Sigmoid colon (tissue), 7 donors: Measurements from ENCODE around the gene TRMT1. TPM values are rescaled to one million over a fixed set of nuclear protein-coding genes. Genes with fewer than 3 reads are reported as not detected.
A peak's percentile ranks its signal among the peaks of the same experiment; 100 is the strongest.

Experiments used
- DNase-seq: peaks from one replicate; pipeline ENCODE4 v3.0.0-alpha.2; 2019
- H3K27ac ChIP-seq, 4 donors: fragments of 200-600 bp; sonication (generic); one replicate each; pipeline ENCODE4 v1.5.1; 2016 to 2019; ENCODE audit warnings: mild to moderate bottlenecking in 1 of 4
- H3K27me3 ChIP-seq, 3 donors: fragments of 200-600 bp; sonication (generic); one replicate each; pipeline ENCODE4 v1.5.1; 2019; ENCODE audit warnings: mild to moderate bottlenecking in 1 of 3
- H3K36me3 ChIP-seq, 4 donors: fragments of 200-600 bp; sonication (generic); one replicate each; pipeline ENCODE4 v1.5.1; 2016 to 2019
- H3K4me1 ChIP-seq, 4 donors: fragments of 200-600 bp; sonication (generic); one replicate each; pipeline ENCODE4 v1.5.1; 2017 to 2019
- H3K4me3 ChIP-seq, 4 donors: fragments of 200-600 bp; sonication (generic); one replicate each; pipeline ENCODE4 v1.5.1; 2017 to 2019; ENCODE audit warnings: mild to moderate bottlenecking in 2 of 4, moderate library complexity in 1 of 4
- H3K9me3 ChIP-seq, 4 donors: fragments of 200-600 bp in 3 of 4; sonication (generic) in 3 of 4; one replicate each; pipeline versions ENCODE4 v1.5.1 to v1.6.1; 2013 to 2019
- CTCF ChIP-seq, 4 experiments: fragments of 450-650 bp in 3 of 4; fragments of 200-600 bp in 1 of 4; IDR thresholded peaks; one replicate each; pipeline ENCODE4 v1.5.1; 2016 to 2019; ENCODE audit warnings: antibody characterized with exemption in 4 of 4, mild to moderate bottlenecking in 3 of 4, moderate library complexity in 2 of 4
- EP300 ChIP-seq, 4 donors: sonication (generic); formaldehyde crosslinking; IDR thresholded peaks; one replicate each; pipeline ENCODE4 v1.6.1; 2017; ENCODE audit warnings: antibody characterized with exemption in 4 of 4
- POLR2A ChIP-seq, 2 donors: fragments of 450-650 bp; IDR thresholded peaks; one replicate each; pipeline ENCODE4 v1.6.1; 2016; ENCODE audit warnings: antibody characterized with exemption in 2 of 2, mild to moderate bottlenecking in 2 of 2, moderate library complexity in 2 of 2
- POLR2AphosphoS5 ChIP-seq, 4 donors: sonication (generic); formaldehyde crosslinking; IDR thresholded peaks; one replicate each; pipeline ENCODE4 v1.6.1; 2017; ENCODE audit warnings: antibody characterized with exemption in 4 of 4
- WGBS, 2 donors: extraction: QIAGEN DNeasy Blood & Tissue Kit; methylation state at CpG; one replicate each; pipeline ENCODE4 v1.1.7; 2013; 5-methylcytosine and 5-hydroxymethylcytosine counted together
- intact Hi-C: fragments of 100-400 bp; cut with DNase I; formaldehyde crosslinking; loops from one replicate; pipeline ENCODE4 v1.15.1; 2023
- polyA plus RNA-seq, 3 donors: library from polyadenylated mRNA; stranded (reverse); fragments of 200-250 nt; gene quantifications; one replicate each; pipeline ENCODE4 v1.2.3, GENCODE V29; 2013
- total RNA-seq, 4 donors: library from RNA; depleted of rRNA; stranded (reverse); fragments of >200 nt; gene quantifications; one replicate each; pipeline ENCODE4 v1.1.0, GENCODE V29; 2016
- donor health status: healthy with polysubstance abuse.
- donor health status: Bipolar disorder and iron deficiency.
- donor health status: healthy.

The TRMT1 gene
- total and polyA plus RNA-seq, 7 donors, result 6.7 to 48.6 (median 19.3) TPM

GRCh38 chr19:13138171-13138915 lies 21.8 kb upstream of the TRMT1 start:
- H3K36me3 ChIP-seq, result peaks cover 0 to 61% (median 28%) of the 10 kb centered on the region in 4 donors
- no peak overlapping the region for H3K27ac ChIP-seq
- TF ChIP-seq CTCF (IDR thresholded peaks at IDR 0.05) (no peak), POLR2A (IDR thresholded peaks at IDR 0.05) (no peak), EP300 (IDR thresholded peaks at IDR 0.05) (no peak), POLR2AphosphoS5 (IDR thresholded peaks at IDR 0.05) (no peak)
- H3K9me3 ChIP-seq, result no peaks in the 10 kb centered on the region
- WGBS, 2 donors, result 89 to 90% methylated on average over 40 of the region's 40 CpGs
- intact Hi-C loops, result no loop called here
- H3K4me3 ChIP-seq, result no peak overlapping the region
- no peaks in the 10 kb centered on the region for H3K27me3 ChIP-seq
- DNase-seq, result no peak
- H3K4me1 ChIP-seq, result peaks cover 0 to 23% (median 8%) of the 10 kb centered on the region in 4 donors

- intact Hi-C loops, result no loop called here
Measured at GRCh38 chr19:13137290-13137794, 20.8 kb upstream of the TRMT1 start.

GRCh38 chr19:13135068-13136062 lies 18.8 kb upstream of the TRMT1 start:
- Histone ChIP-seq H3K4me1 (peaks cover 0 to 27% (median 9%) of the 10 kb centered on the region in 4 donors), H3K9me3 (no peaks in the 10 kb centered on the region), H3K27me3 (no peaks in the 10 kb centered on the region), H3K4me3 (no peak overlapping the region), H3K27ac (peak overlapping the region in 3 of 4 donors; percentile 4 to 60 (median 36)), H3K36me3 (peaks cover 0 to 52% (median 28%) of the 10 kb centered on the region in 4 donors)
- intact Hi-C loops, result no loop called here
- no peak for TF ChIP-seq CTCF (IDR thresholded peaks at IDR 0.05)
- no peak for TF ChIP-seq POLR2A (IDR thresholded peaks at IDR 0.05)
- no peak for TF ChIP-seq POLR2AphosphoS5 (IDR thresholded peaks at IDR 0.05)
- no peak for TF ChIP-seq EP300 (IDR thresholded peaks at IDR 0.05)
- no peak for DNase-seq
- 96% methylated on average over 60 of the region's 60 CpGs for WGBS, 2 donors

More at GRCh38 chr19:13137290-13137794, 20.8 kb upstream of the TRMT1 start:
- H3K27me3 ChIP-seq, result no peaks in the 10 kb centered on the region
- TF ChIP-seq POLR2A (IDR thresholded peaks at IDR 0.05) (no peak), EP300 (IDR thresholded peaks at IDR 0.05) (no peak), POLR2AphosphoS5 (IDR thresholded peaks at IDR 0.05) (no peak), CTCF (IDR thresholded peaks at IDR 0.05) (no peak)
- H3K27ac ChIP-seq, result no peak overlapping the region
- WGBS, 2 donors, result 92 to 95% methylated on average over 28 of the region's 28 CpGs
- no peaks in the 10 kb centered on the region for H3K9me3 ChIP-seq
- no peak for DNase-seq
- H3K4me3 ChIP-seq, result no peak overlapping the region
- H3K36me3 ChIP-seq, result peaks cover 0 to 53% (median 28%) of the 10 kb centered on the region in 4 donors
- H3K4me1 ChIP-seq, result peaks cover 0 to 27% (median 9%) of the 10 kb centered on the region in 4 donors

- H3K4me1 ChIP-seq, result peaks cover 0 to 27% (median 9%) of the 10 kb centered on the region in 4 donors
- no peaks in the 10 kb centered on the region for H3K27me3 ChIP-seq
- DNase-seq, result no peak
- intact Hi-C loops, result no loop called here
- H3K36me3 ChIP-seq, result peaks cover 0 to 46% (median 28%) of the 10 kb centered on the region in 4 donors
- 96 to 97% methylated on average over 3 of the region's 3 CpGs for WGBS, 2 donors
- H3K9me3 ChIP-seq, result no peaks in the 10 kb centered on the region
- H3K4me3 ChIP-seq, result no peak overlapping the region
- no peak for TF ChIP-seq CTCF (IDR thresholded peaks at IDR 0.05)
- no peak for TF ChIP-seq POLR2A (IDR thresholded peaks at IDR 0.05)
- peak in 1 of 4 donors; percentile 43 for TF ChIP-seq EP300 (IDR thresholded peaks at IDR 0.05)
- TF ChIP-seq POLR2AphosphoS5 (IDR thresholded peaks at IDR 0.05), result peak in 1 of 4 donors; percentile 18
- peak overlapping the region; percentile 1 to 60 (median 20) for H3K27ac ChIP-seq
Measured at GRCh38 chr19:13134626-13135025, 18.1 kb upstream of the TRMT1 start.
